Neuronal stem cell (in vitro differentiated cells): ENCODE results near the gene DNAH2.

Source experiments
- DNase-seq: peaks from one replicate; pipeline ENCODE4 v3.0.0-alpha.2; 2013; ENCODE audit warnings: low spot score
- H2AFZ ChIP-seq: one replicate; pipeline ENCODE4 v1.6.1; 2013; ENCODE audit warnings: mild to moderate bottlenecking, low read length, inconsistent platforms
- H2AK5ac ChIP-seq: 2 replicates; pipeline ENCODE4 v1.6.1; 2013; ENCODE audit warnings: low read depth, mild to moderate bottlenecking, inconsistent platforms, low read length, moderate library complexity, mixed read lengths
- H2BK120ac ChIP-seq: 2 replicates; pipeline ENCODE4 v1.6.1; 2013; ENCODE audit warnings: low read depth, mild to moderate bottlenecking, inconsistent platforms, low read length, moderate library complexity, mixed read lengths
- H2BK12ac ChIP-seq: one replicate; pipeline ENCODE4 v1.6.1; 2013; ENCODE audit warnings: low read length, inconsistent platforms
- H2BK15ac ChIP-seq: 2 replicates; pipeline ENCODE4 v1.6.1; 2013; ENCODE audit warnings: mild to moderate bottlenecking, low read length, inconsistent platforms, mixed read lengths
- H2BK5ac ChIP-seq: one replicate; pipeline ENCODE4 v1.6.1; 2013; ENCODE audit warnings: inconsistent platforms, mild to moderate bottlenecking, low read length, moderate library complexity
- H3K14ac ChIP-seq: one replicate; pipeline ENCODE4 v1.6.1; 2013; ENCODE audit warnings: low read length, inconsistent platforms
- H3K18ac ChIP-seq: 2 replicates; pipeline ENCODE4 v1.6.1; 2013; ENCODE audit warnings: low read length, inconsistent platforms
- H3K23ac ChIP-seq: 2 replicates; pipeline ENCODE4 v1.6.1; 2013; ENCODE audit warnings: low read depth, mild to moderate bottlenecking, mixed read lengths, low read length, inconsistent platforms; ENCODE audit not compliant: poor library complexity
- H3K27ac ChIP-seq: replicated peaks from 3 replicates; pipeline ENCODE4 v1.5.1; 2013; ENCODE audit warnings: low read length, inconsistent platforms
- H3K27me3 ChIP-seq, 3 experiments: 2 replicates each; pipeline ENCODE4 v1.6.1; 2013; ENCODE audit warnings: low read length in 3 of 3, mild to moderate bottlenecking in 2 of 3, inconsistent platforms in 1 of 3, low read depth in 1 of 3, mixed read lengths in 1 of 3, moderate library complexity in 1 of 3; ENCODE audit not compliant: control insufficient read depth in 3 of 3, insufficient read depth in 3 of 3
- H3K36me3 ChIP-seq, 2 donors: replicated peaks in 1 of 2; 2 replicates each; pipeline ENCODE4 v1.6.1; 2013; ENCODE audit warnings: low read length in 2 of 2; ENCODE audit not compliant: control insufficient read depth in 2 of 2, insufficient read depth in 2 of 2
- H3K4ac ChIP-seq: 2 replicates; pipeline ENCODE4 v1.6.1; 2013; ENCODE audit warnings: inconsistent platforms, mild to moderate bottlenecking, low read length, moderate library complexity
- H3K4me1 ChIP-seq, 2 donors: 1 replicate in 1 of 2; 2 replicates in 1 of 2; pipeline ENCODE4 v1.6.1; 2013; ENCODE audit warnings: low read length in 2 of 2, low read depth in 1 of 2; ENCODE audit not compliant: control insufficient read depth in 2 of 2, insufficient read depth in 1 of 2
- H3K4me2 ChIP-seq: one replicate; pipeline ENCODE4 v1.6.1; 2013; ENCODE audit warnings: mild to moderate bottlenecking, low read length, inconsistent platforms; ENCODE audit not compliant: insufficient read depth, poor library complexity, severe bottlenecking
- H3K4me3 ChIP-seq, 2 donors: 2 replicates each; pipeline ENCODE4 v1.5.1; 2013; ENCODE audit warnings: low read length in 2 of 2, mild to moderate bottlenecking in 2 of 2, inconsistent platforms in 1 of 2, moderate library complexity in 1 of 2
- H3K79me1 ChIP-seq: one replicate; pipeline ENCODE4 v1.6.1; 2013; ENCODE audit warnings: low read depth, mild to moderate bottlenecking, inconsistent platforms, low read length, moderate library complexity
- H3K9ac ChIP-seq: one replicate; pipeline ENCODE4 v1.6.1; 2013; ENCODE audit warnings: mild to moderate bottlenecking, low read depth, low read length, inconsistent platforms; ENCODE audit not compliant: poor library complexity
- H3K9me3 ChIP-seq, 2 donors: replicated peaks in 1 of 2; 2 replicates each; pipeline versions ENCODE3 to v1.6.1; 2013; ENCODE audit warnings: low read length in 2 of 2, mild to moderate bottlenecking in 2 of 2, inconsistent platforms in 1 of 2, low read depth in 1 of 2, mixed read lengths in 1 of 2, moderate library complexity in 1 of 2; ENCODE audit not compliant: control insufficient read depth in 2 of 2, insufficient read depth in 1 of 2
- H4K8ac ChIP-seq: one replicate; pipeline ENCODE4 v1.6.1; 2013; ENCODE audit warnings: low read depth, mild to moderate bottlenecking, inconsistent platforms, low read length, moderate library complexity
- H4K91ac ChIP-seq: one replicate; pipeline ENCODE4 v1.6.1; 2013; ENCODE audit warnings: low read length, low read depth, mild to moderate bottlenecking, inconsistent platforms; ENCODE audit not compliant: poor library complexity
- WGBS, 2 donors: extraction: QIAGEN DNeasy Blood & Tissue Kit; methylation state at CpG; one replicate each; pipeline ENCODE4 v1.1.7; 2013; ENCODE audit warnings: missing lambda C conversion rate in 2 of 2, mixed read lengths in 1 of 2; ENCODE audit not compliant: insufficient read length in 2 of 2, insufficient replicate concordance in 1 of 2; ENCODE audit errors: extremely low coverage in 2 of 2; 5-methylcytosine and 5-hydroxymethylcytosine counted together

DNAH2 gene

GRCh38 chr17:7833011-7833794 lies 115.7 kb downstream of the DNAH2 start:
- DNase-seq = no peak
- Histone ChIP-seq H3K18ac (peak overlapping the region; percentile 42), H3K79me1 (no peaks in the 10 kb centered on the region), H3K4ac (no peak overlapping the region), H4K8ac (no peak overlapping the region), H2AFZ (peak overlapping the region; percentile 95), H3K9me3 (no peaks in the 10 kb centered on the region), H3K4me1 (peaks cover 10 to 21% of the 10 kb centered on the region in 2 donors), H3K27ac (no peak overlapping the region), H3K4me2 (peak overlapping the region; percentile 100), H2BK15ac (no peak overlapping the region), H2BK120ac (no peak overlapping the region), H3K27me3 (peaks cover 0 to 27% (median 8%) of the 10 kb centered on the region in 3 experiments), H2AK5ac (no peak overlapping the region), H3K9ac (peak overlapping the region; percentile 3), H2BK5ac (peak overlapping the region; percentile 15), H3K14ac (peak overlapping the region; percentile 91), H4K91ac (no peak overlapping the region), H3K4me3 (peak overlapping the region in 1 of 2 donors; percentile 79), H3K23ac (no peak overlapping the region), H3K36me3 (no peaks in the 10 kb centered on the region), H2BK12ac (peak overlapping the region; percentile 8)
- no CpG with 5 or more reads among the region's 19 CpGs for WGBS, 2 donors

GRCh38 chr17:7833795-7834541 lies 116.4 kb downstream of the DNAH2 start, which contains the start of gene KDM6B:
KDM6B (plus strand) TSS chr17:7834217; CDS start chr17:7845555, 11,338 bp downstream.
- peak within 1 kb of the TSS; percentile 66 for H3K9ac ChIP-seq
- WGBS, 2 donors = no CpG with 5 or more reads among the region's 49 CpGs
- no peak within 1 kb of the TSS for H3K4ac ChIP-seq
- peak within 1 kb of the TSS; percentile 8 for H2BK12ac ChIP-seq
- H4K8ac ChIP-seq = no peak within 1 kb of the TSS
- H3K36me3 ChIP-seq = no peaks in the 10 kb centered on the region
- peak within 1 kb of the TSS; percentile 93 for H3K18ac ChIP-seq
- H3K27me3 ChIP-seq = peaks cover 0 to 27% (median 8%) of the 10 kb centered on the region in 3 experiments
- no peak within 1 kb of the TSS for H2BK15ac ChIP-seq
- H2AFZ ChIP-seq = peak within 1 kb of the TSS; percentile 95
- H4K91ac ChIP-seq = no peak within 1 kb of the TSS
- no peak within 1 kb of the TSS for H3K23ac ChIP-seq
- DNase-seq = peak; percentile 85
- no peaks in the 10 kb centered on the region for H3K79me1 ChIP-seq
- H3K4me2 ChIP-seq = peak within 1 kb of the TSS; percentile 100
- H3K9me3 ChIP-seq = no peaks in the 10 kb centered on the region
- H3K14ac ChIP-seq = peak within 1 kb of the TSS; percentile 91
- H2BK5ac ChIP-seq = peak within 1 kb of the TSS; percentile 56
- H2BK120ac ChIP-seq = no peak within 1 kb of the TSS
- no peak within 1 kb of the TSS for H2AK5ac ChIP-seq
- H3K4me3 ChIP-seq = peak within 1 kb of the TSS; percentile 79 to 85
- peaks cover 15 to 26% of the 10 kb centered on the region in 2 donors for H3K4me1 ChIP-seq
- peak within 1 kb of the TSS; percentile 84 for H3K27ac ChIP-seq

GRCh38 chr17:7834542-7834956 lies 117.0 kb downstream of the DNAH2 start:
- no peak overlapping the region for H2BK15ac ChIP-seq
- no peak overlapping the region for H2AK5ac ChIP-seq
- H3K4me2 ChIP-seq = peak overlapping the region; percentile 100
- no peak overlapping the region for H3K9ac ChIP-seq
- no peaks in the 10 kb centered on the region for H3K36me3 ChIP-seq
- H3K27me3 ChIP-seq = peaks cover 0 to 24% (median 8%) of the 10 kb centered on the region in 3 experiments
- H3K4me1 ChIP-seq = peaks cover 21 to 32% of the 10 kb centered on the region in 2 donors
- H4K8ac ChIP-seq = no peak overlapping the region
- peak overlapping the region; percentile 56 for H2BK5ac ChIP-seq
- no peak overlapping the region for H3K14ac ChIP-seq
- peak overlapping the region; percentile 93 for H3K18ac ChIP-seq
- H3K4ac ChIP-seq = no peak overlapping the region
- no peaks in the 10 kb centered on the region for H3K79me1 ChIP-seq
- no peak overlapping the region for H2BK12ac ChIP-seq
- H2BK120ac ChIP-seq = no peak overlapping the region
- H3K4me3 ChIP-seq = peak overlapping the region; percentile 79 to 85
- no peak overlapping the region for H3K27ac ChIP-seq
- WGBS, 2 donors = no CpG with 5 or more reads among the region's 20 CpGs
- no peaks in the 10 kb centered on the region for H3K9me3 ChIP-seq
- no peak overlapping the region for H3K23ac ChIP-seq
- no peak overlapping the region for H4K91ac ChIP-seq
- peak overlapping the region; percentile 95 for H2AFZ ChIP-seq
- peak; percentile 47 for DNase-seq
